ENCODE results near the gene GSG1L. TPM values are rescaled to one million over a fixed set of nuclear protein-coding genes. Genes with fewer than 3 reads are reported as not detected.

Gene GSG1L
- total RNA-seq, 1 donor = not detected

- Histone ChIP-seq H3K4me2 (ENCODE audit: insufficient read depth, low read length) (no peak overlapping the region), H3K27ac (ENCODE audit: low read depth, low read length) (no peak overlapping the region), H3K36me3 (ENCODE audit: insufficient read depth, low read length) (no peaks in the 10 kb centered on the region), H3K4me3 (ENCODE audit: insufficient read depth, low read length) (no peak overlapping the region), H3K79me2 (ENCODE audit: insufficient read depth, low read length) (no peaks in the 10 kb centered on the region), H3K4me1 (ENCODE audit: insufficient read depth, low read length) (no peaks in the 10 kb centered on the region), H4K20me1 (ENCODE audit: insufficient read depth, low read length) (no peaks in the 10 kb centered on the region), H3K9me3 (ENCODE audit: low read depth, low read length) (no peaks in the 10 kb centered on the region), H3K27me3 (ENCODE audit: insufficient read depth, low read length) (no peaks in the 10 kb centered on the region), H2AFZ (ENCODE audit: low read length) (no peak overlapping the region)
- no peak for TF ChIP-seq CTCF (IDR thresholded peaks at IDR 0.05; ENCODE audit: extremely low read depth, low read depth, low read length)
- DNase-seq (ENCODE audit: insufficient read length, low spot score, missing footprints) = no peak
These were observed 156.0 kb downstream of the GSG1L start for GRCh38 chr16:27907457-27907972.

- no peaks in the 10 kb centered on the region for H3K79me2 ChIP-seq (ENCODE audit: insufficient read depth, low read length)
- no peaks in the 10 kb centered on the region for H4K20me1 ChIP-seq (ENCODE audit: insufficient read depth, low read length)
- no peaks in the 10 kb centered on the region for H3K4me1 ChIP-seq (ENCODE audit: insufficient read depth, low read length)
- H3K27ac ChIP-seq (ENCODE audit: low read depth, low read length) = no peak overlapping the region
- no peak for DNase-seq (ENCODE audit: insufficient read length, low spot score, missing footprints)
- no peaks in the 10 kb centered on the region for H3K9me3 ChIP-seq (ENCODE audit: low read depth, low read length)
- TF ChIP-seq CTCF (IDR thresholded peaks at IDR 0.05; ENCODE audit: extremely low read depth, low read depth, low read length) = no peak
- peaks cover 3% of the 10 kb centered on the region for H3K27me3 ChIP-seq (ENCODE audit: insufficient read depth, low read length)
- H3K4me3 ChIP-seq (ENCODE audit: insufficient read depth, low read length) = no peak overlapping the region
- no peaks in the 10 kb centered on the region for H3K36me3 ChIP-seq (ENCODE audit: insufficient read depth, low read length)
- H2AFZ ChIP-seq (ENCODE audit: low read length) = no peak overlapping the region
- no peak overlapping the region for H3K4me2 ChIP-seq (ENCODE audit: insufficient read depth, low read length)
These were observed 156.6 kb downstream of the GSG1L start for GRCh38 chr16:27906883-27907282.

- peak; percentile 64 for DNase-seq (ENCODE audit: insufficient read length, low spot score, missing footprints)
- Histone ChIP-seq H3K4me1 (ENCODE audit: insufficient read depth, low read length) (no peaks in the 10 kb centered on the region), H3K27ac (ENCODE audit: low read depth, low read length) (no peak overlapping the region), H4K20me1 (ENCODE audit: insufficient read depth, low read length) (no peaks in the 10 kb centered on the region), H3K36me3 (ENCODE audit: insufficient read depth, low read length) (no peaks in the 10 kb centered on the region), H2AFZ (ENCODE audit: low read length) (no peak overlapping the region), H3K4me2 (ENCODE audit: insufficient read depth, low read length) (no peak overlapping the region), H3K4me3 (ENCODE audit: insufficient read depth, low read length) (no peak overlapping the region), H3K79me2 (ENCODE audit: insufficient read depth, low read length) (no peaks in the 10 kb centered on the region), H3K27me3 (ENCODE audit: insufficient read depth, low read length) (peaks cover 12% of the 10 kb centered on the region), H3K9me3 (ENCODE audit: low read depth, low read length) (no peaks in the 10 kb centered on the region)
- no peak for TF ChIP-seq CTCF (IDR thresholded peaks at IDR 0.05; ENCODE audit: extremely low read depth, low read depth, low read length)
These were observed 160.4 kb downstream of the GSG1L start for GRCh38 chr16:27903046-27903655.

GRCh38 chr16:27902551-27902950 lies 161.0 kb downstream of the GSG1L start:
- H3K4me2 ChIP-seq (ENCODE audit: insufficient read depth, low read length) = no peak overlapping the region
- DNase-seq (ENCODE audit: insufficient read length, low spot score, missing footprints) = no peak
- TF ChIP-seq CTCF (IDR thresholded peaks at IDR 0.05; ENCODE audit: extremely low read depth, low read depth, low read length) = no peak

More at GRCh38 chr16:27902551-27902950, 161.0 kb downstream of the GSG1L start:
- H3K4me1 ChIP-seq (ENCODE audit: insufficient read depth, low read length) = no peaks in the 10 kb centered on the region
- H3K79me2 ChIP-seq (ENCODE audit: insufficient read depth, low read length) = no peaks in the 10 kb centered on the region
- no peaks in the 10 kb centered on the region for H4K20me1 ChIP-seq (ENCODE audit: insufficient read depth, low read length)
- no peaks in the 10 kb centered on the region for H3K9me3 ChIP-seq (ENCODE audit: low read depth, low read length)
- no peak overlapping the region for H2AFZ ChIP-seq (ENCODE audit: low read length)
- H3K27me3 ChIP-seq (ENCODE audit: insufficient read depth, low read length) = peaks cover 12% of the 10 kb centered on the region
- no peak overlapping the region for H3K4me3 ChIP-seq (ENCODE audit: insufficient read depth, low read length)
- no peaks in the 10 kb centered on the region for H3K36me3 ChIP-seq (ENCODE audit: insufficient read depth, low read length)
- H3K27ac ChIP-seq (ENCODE audit: low read depth, low read length) = no peak overlapping the region

Measured in osteoblast (primary cell).